HEK293T (cell line): ENCODE results near the gene TTLL11.

Experiments
- BHLHE40 ChIP-seq: fragments of 450-650 bp; IDR thresholded peaks from 2 replicates; pipeline ENCODE4 v1.6.1; 2016; ENCODE audit warnings: mild to moderate bottlenecking, moderate library complexity, borderline replicate concordance
- CTBP1 ChIP-seq: fragments of 450-650 bp; IDR thresholded peaks from 2 replicates; pipeline ENCODE4 v1.6.1; 2016; ENCODE audit warnings: borderline replicate concordance
- FOXM1 ChIP-seq: fragments of 450-650 bp; IDR thresholded peaks from 2 replicates; pipeline ENCODE4 v1.6.1; 2017; ENCODE audit warnings: mild to moderate bottlenecking, borderline replicate concordance
- HDGF ChIP-seq: fragments of 450-650 bp; IDR thresholded peaks from 2 replicates; pipeline ENCODE4 v1.6.1; 2017; ENCODE audit warnings: antibody characterized with exemption, borderline replicate concordance
- LEF1 ChIP-seq: fragments of 450-650 bp; IDR thresholded peaks from 2 replicates; pipeline ENCODE4 v1.6.1; 2017; ENCODE audit warnings: mild to moderate bottlenecking, borderline replicate concordance
- SP1 ChIP-seq: fragments of 450-650 bp; IDR thresholded peaks from 2 replicates; pipeline ENCODE4 v1.6.1; 2017
- TARDBP ChIP-seq: fragments of 450-650 bp; IDR thresholded peaks from 2 replicates; pipeline ENCODE4 v1.6.1; 2016

DNA sequence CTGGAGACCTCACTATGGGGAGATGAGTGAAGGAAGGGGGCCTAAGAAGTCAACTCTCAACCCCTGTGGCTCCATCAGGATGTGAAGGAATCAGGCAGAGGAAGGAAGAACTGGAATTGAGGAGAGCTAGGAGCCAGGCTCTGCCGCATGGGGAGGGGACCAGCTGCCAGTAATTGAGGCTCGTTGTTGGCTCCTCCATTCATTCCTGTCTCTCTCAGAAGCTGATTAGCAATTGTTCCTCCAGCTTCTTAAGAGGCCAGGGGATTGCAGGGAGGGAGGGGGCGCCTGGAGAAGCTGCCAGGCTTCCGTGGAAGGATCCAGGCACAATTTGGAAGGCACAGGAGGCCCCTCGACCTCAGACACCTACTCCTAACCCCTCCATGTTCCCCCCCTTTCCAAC lies 20.5 kb upstream of the TTLL11 start:
- no peak for TF ChIP-seq BHLHE40
- TF ChIP-seq SP1: no peak
- no peak for TF ChIP-seq FOXM1
- TF ChIP-seq TARDBP: no peak
- TF ChIP-seq CTBP1: no peak
- no peak for TF ChIP-seq LEF1
- TF ChIP-seq HDGF: no peak
